ENCODE measurements around the gene MEN1. TPM values are rescaled to one million over a fixed set of nuclear protein-coding genes. Genes with fewer than 3 reads are reported as not detected.

Gene MEN1
- total RNA-seq, 1 donor from 2014 or later: 29.2 TPM

DNA sequence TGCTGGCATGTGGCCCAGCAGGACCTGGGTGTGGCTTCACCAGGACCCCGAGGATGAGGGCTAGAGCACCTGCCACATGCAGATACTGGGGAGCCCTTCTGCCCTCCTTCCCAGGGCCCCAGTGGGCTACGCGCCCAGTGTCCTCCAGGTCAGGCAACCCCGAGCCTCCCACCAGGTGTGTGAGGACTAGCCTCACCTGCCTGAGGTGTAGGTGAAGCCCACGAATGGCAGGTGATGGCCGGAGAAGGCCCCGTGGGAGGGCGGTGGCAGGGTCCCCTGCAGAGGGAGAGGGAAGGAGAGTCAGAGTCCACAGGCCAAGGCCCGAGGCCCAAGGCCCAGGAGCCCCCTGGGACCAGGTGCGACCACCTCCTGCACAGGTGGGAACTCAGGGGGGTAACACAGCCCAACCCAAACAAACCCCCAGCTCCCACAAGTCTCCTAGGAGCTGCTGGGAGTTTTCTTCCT lies 27.6 kb upstream of the MEN1 start:
- no peaks in the 10 kb centered on the region for H3K36me3 Mint-ChIP-seq (ENCODE audit: unreplicated experiment)
- H3K4me1 Mint-ChIP-seq (ENCODE audit: unreplicated experiment): peaks cover 3% of the 10 kb centered on the region
- H3K27me3 Mint-ChIP-seq (ENCODE audit: unreplicated experiment): no peaks in the 10 kb centered on the region
- no peaks in the 10 kb centered on the region for H3K9me3 Mint-ChIP-seq (ENCODE audit: unreplicated experiment)
- no peak overlapping the region for H3K27ac Mint-ChIP-seq (ENCODE audit: unreplicated experiment)
- DNase-seq (ENCODE audit: extremely low spot score, unreplicated experiment): no peak
- no peak for TF ChIP-seq CTCF (IDR thresholded peaks at IDR 0.05)
- H3K4me3 Mint-ChIP-seq (ENCODE audit: unreplicated experiment): no peak overlapping the region

GRCh38 chr11:64836448-64837072 lies 26.2 kb upstream of the MEN1 start:
- no peak for DNase-seq (ENCODE audit: extremely low spot score, unreplicated experiment)
- H3K36me3 Mint-ChIP-seq (ENCODE audit: unreplicated experiment): no peaks in the 10 kb centered on the region

DNA sequence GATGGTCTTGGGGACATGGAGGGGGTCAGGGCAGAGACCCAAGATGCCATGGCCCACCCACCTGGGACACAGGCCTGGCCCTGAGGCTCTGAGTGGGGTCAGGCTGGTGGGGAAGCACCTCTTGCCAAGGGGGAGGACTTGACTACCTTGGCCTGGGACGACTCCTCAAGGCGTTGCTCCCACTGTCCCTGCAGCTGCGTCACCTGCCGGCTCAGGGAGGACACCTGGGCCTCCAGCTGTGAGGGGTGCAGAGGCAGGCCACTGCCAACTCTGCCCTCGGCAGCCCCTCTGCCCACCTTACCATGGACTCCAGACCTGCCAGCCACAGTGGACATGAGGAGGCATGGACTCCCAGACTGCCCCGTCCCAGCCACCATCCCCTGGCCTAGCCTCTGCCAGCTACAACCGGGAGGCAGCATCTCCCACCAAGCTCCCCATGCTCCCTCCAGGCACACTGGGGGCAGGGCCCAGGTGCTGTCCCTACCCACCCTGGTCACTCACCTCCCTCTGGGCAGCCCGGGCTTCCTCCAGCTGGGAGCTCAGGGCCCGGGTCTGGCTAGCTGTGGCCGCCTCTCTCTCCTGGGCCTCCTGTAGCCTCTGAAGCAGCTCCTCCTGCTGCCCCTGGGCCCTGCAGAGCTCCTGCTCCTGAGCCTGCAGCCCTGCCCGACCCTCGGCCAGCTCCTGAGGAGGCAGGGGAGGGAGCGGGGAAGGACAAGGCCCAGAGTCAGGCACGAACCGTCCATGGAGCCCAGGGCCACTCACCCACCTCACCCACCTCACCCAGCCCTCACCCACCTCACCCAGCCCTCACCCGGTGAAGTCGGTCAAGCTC lies 25.5 kb upstream of the MEN1 start:
- Mint-ChIP-seq H3K9me3 (ENCODE audit: unreplicated experiment) (no peaks in the 10 kb centered on the region), H3K27me3 (ENCODE audit: unreplicated experiment) (no peaks in the 10 kb centered on the region), H3K36me3 (ENCODE audit: unreplicated experiment) (no peaks in the 10 kb centered on the region), H3K4me1 (ENCODE audit: unreplicated experiment) (no peaks in the 10 kb centered on the region), H3K4me3 (ENCODE audit: unreplicated experiment) (no peak overlapping the region), H3K27ac (ENCODE audit: unreplicated experiment) (no peak overlapping the region)
- no peak for TF ChIP-seq CTCF (IDR thresholded peaks at IDR 0.05)
- DNase-seq (ENCODE audit: extremely low spot score, unreplicated experiment): no peak

More at GRCh38 chr11:64836448-64837072, 26.2 kb upstream of the MEN1 start:
- H3K4me1 Mint-ChIP-seq (ENCODE audit: unreplicated experiment): no peaks in the 10 kb centered on the region
- no peaks in the 10 kb centered on the region for H3K27me3 Mint-ChIP-seq (ENCODE audit: unreplicated experiment)
- no peaks in the 10 kb centered on the region for H3K9me3 Mint-ChIP-seq (ENCODE audit: unreplicated experiment)
- H3K27ac Mint-ChIP-seq (ENCODE audit: unreplicated experiment): no peak overlapping the region
- TF ChIP-seq CTCF (IDR thresholded peaks at IDR 0.05): no peak
- no peak overlapping the region for H3K4me3 Mint-ChIP-seq (ENCODE audit: unreplicated experiment)

GRCh38 chr11:64834723-64835615 lies 24.6 kb upstream of the MEN1 start:
- no peak for DNase-seq (ENCODE audit: extremely low spot score, unreplicated experiment)
- TF ChIP-seq CTCF (IDR thresholded peaks at IDR 0.05): no peak
- Mint-ChIP-seq H3K4me3 (ENCODE audit: unreplicated experiment) (no peak overlapping the region), H3K27me3 (ENCODE audit: unreplicated experiment) (no peaks in the 10 kb centered on the region), H3K4me1 (ENCODE audit: unreplicated experiment) (no peaks in the 10 kb centered on the region), H3K27ac (ENCODE audit: unreplicated experiment) (no peak overlapping the region), H3K36me3 (ENCODE audit: unreplicated experiment) (no peaks in the 10 kb centered on the region), H3K9me3 (ENCODE audit: unreplicated experiment) (no peaks in the 10 kb centered on the region)

Data from osteocyte (in vitro differentiated cells).